Adrenal gland (tissue), 12 donors: ENCODE results near the gene EPHA4. TPM values are rescaled to one million over a fixed set of nuclear protein-coding genes. Genes with fewer than 3 reads are reported as not detected.

Experiments
- DNase-seq, 7 donors: peaks; one replicate each; pipeline ENCODE4 v3.0.0-alpha.2; 2019 to 2020
- H3K27ac ChIP-seq, 5 donors: fragments of 200-600 bp; sonication (generic) in 4 of 5; 1 replicate in 3 of 5; 2 replicates in 2 of 5; pipeline versions ENCODE4 v1.5.1 to v1.8.0; 2016 to 2020; ENCODE audit warnings: mild to moderate bottlenecking in 1 of 5
- H3K27me3 ChIP-seq: fragments of 200-600 bp; 2 replicates; pipeline ENCODE4 v1.8.0; 2021
- H3K36me3 ChIP-seq, 2 donors: fragments of 200-600 bp; replicated peaks in 1 of 2; 1 replicate in 1 of 2; 2 replicates in 1 of 2; pipeline versions ENCODE4 v1.5.1 to v1.8.0; 2018 to 2022
- H3K4me1 ChIP-seq, 2 donors: fragments of 200-600 bp; replicated peaks in 1 of 2; 1 replicate in 1 of 2; 2 replicates in 1 of 2; pipeline versions ENCODE4 v1.5.1 to v1.8.0; 2018 to 2021
- H3K4me3 ChIP-seq, 4 donors: fragments of 200-600 bp; sonication (generic) in 3 of 4; one replicate each; pipeline ENCODE4 v1.5.1; 2016 to 2018
- H3K9me3 ChIP-seq, 3 donors: fragments of 200-600 bp; sonication (generic) in 1 of 3; replicated peaks in 1 of 3; 1 replicate in 2 of 3; 2 replicates in 1 of 3; pipeline versions ENCODE4 v1.5.1 to v1.8.0; 2016 to 2021
- POLR2A ChIP-seq, 2 donors: fragments of 450-650 bp; IDR thresholded peaks; one replicate each; pipeline ENCODE4 v1.6.1; 2017; ENCODE audit warnings: antibody characterized with exemption in 2 of 2, mild to moderate bottlenecking in 2 of 2, moderate library complexity in 1 of 2
- WGBS, 4 donors: extraction: QIAGEN DNeasy Blood & Tissue Kit in 2 of 4; methylation state at CpG; one replicate each; pipeline versions ENCODE4 v1.1.5 to v1.1.7; 2013 to 2017; 5-methylcytosine and 5-hydroxymethylcytosine counted together
- intact Hi-C, 2 donors: fragments of 100-400 bp; cut with DNase I; formaldehyde crosslinking; loops; one replicate each; pipeline versions ENCODE4 v1.14.1 to v1.15.0; 2022 to 2023
- polyA plus RNA-seq, 3 donors: library from polyadenylated mRNA; stranded (reverse); fragments of 200-250 nt in 2 of 3; fragments of 350-450 nt in 1 of 3; fragmentation: Illumina TruSeq in 1 of 3; extraction: RNeasy Lipid Tissue Mini Kit (QIAGEN cat#74804) in 1 of 3; gene quantifications; one replicate each; pipeline ENCODE4 v1.2.3, GENCODE V29; 2013 to 2014
- total RNA-seq, 9 donors: library from RNA; depleted of rRNA in 4 of 9; stranded (reverse); fragments of >200 nt in 4 of 9; fragments of 120-200 nt in 1 of 9; fragmentation: NEBNext Ultra II Directional in 1 of 9; extraction: Animal tissue kit (Norgen Biotek cat#: 25700) in 1 of 9; gene quantifications; one replicate each; pipeline versions ENCODE4 v1.1.0 to v1.2.4, GENCODE V29; 2013 to 2023
- TF ChIP-seq, protein P1 (sequence below), 6 experiments: fragments of 450-650 bp in 4 of 6; fragments of 200-600 bp in 2 of 6; sonication (generic) in 1 of 6; IDR thresholded peaks; 1 replicate in 5 of 6; 2 replicates in 1 of 6; pipeline versions ENCODE4 v1.5.1 to v1.8.0; 2016 to 2021; ENCODE audit warnings: antibody characterized with exemption in 6 of 6, mild to moderate bottlenecking in 2 of 6, moderate library complexity in 1 of 6
- donor health status: healthy with polysubstance abuse.
- donor health status: Bipolar disorder and iron deficiency.
- donor health status: DM: yes; HTN: yes; CAD: no.
- donor health status: DM: no; HTN: no; CAD: no.
- donor health status: DM: no; HTN: no; CAD: no.
- donor health status: DM: yes; HTN: yes; CAD: no.

The EPHA4 gene
- total and polyA plus RNA-seq, 12 donors: 3.0 to 72.9 (median 12.1) TPM

DNA sequence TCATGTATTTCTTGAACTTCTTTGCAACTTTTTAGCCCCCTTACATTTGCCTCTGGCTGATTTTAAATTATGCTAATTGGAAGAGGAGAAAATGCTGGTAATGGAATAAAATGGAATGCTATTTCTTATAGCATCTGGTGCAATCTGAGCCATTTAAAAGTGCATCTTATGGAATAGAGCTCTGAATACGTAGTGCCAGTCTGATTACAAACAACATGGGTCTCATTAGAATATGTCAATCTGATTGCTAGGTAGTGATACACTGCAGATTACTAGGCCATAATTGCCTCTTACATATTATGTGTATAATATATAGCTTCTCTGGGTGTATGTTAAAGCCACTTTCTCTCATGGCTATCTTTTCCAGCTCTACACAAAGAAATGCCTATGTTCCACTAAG is 159.1 kb downstream of the EPHA4 start:
- Histone ChIP-seq H3K27me3 (no peaks in the 10 kb centered on the region), H3K4me3 (no peak overlapping the region), H3K27ac (no peak overlapping the region), H3K36me3 (no peaks in the 10 kb centered on the region), H3K4me1 (no peaks in the 10 kb centered on the region), H3K9me3 (no peaks in the 10 kb centered on the region)
- TF ChIP-seq POLR2A (IDR thresholded peaks at IDR 0.05): no peak
- TF ChIP-seq, protein P1, sequence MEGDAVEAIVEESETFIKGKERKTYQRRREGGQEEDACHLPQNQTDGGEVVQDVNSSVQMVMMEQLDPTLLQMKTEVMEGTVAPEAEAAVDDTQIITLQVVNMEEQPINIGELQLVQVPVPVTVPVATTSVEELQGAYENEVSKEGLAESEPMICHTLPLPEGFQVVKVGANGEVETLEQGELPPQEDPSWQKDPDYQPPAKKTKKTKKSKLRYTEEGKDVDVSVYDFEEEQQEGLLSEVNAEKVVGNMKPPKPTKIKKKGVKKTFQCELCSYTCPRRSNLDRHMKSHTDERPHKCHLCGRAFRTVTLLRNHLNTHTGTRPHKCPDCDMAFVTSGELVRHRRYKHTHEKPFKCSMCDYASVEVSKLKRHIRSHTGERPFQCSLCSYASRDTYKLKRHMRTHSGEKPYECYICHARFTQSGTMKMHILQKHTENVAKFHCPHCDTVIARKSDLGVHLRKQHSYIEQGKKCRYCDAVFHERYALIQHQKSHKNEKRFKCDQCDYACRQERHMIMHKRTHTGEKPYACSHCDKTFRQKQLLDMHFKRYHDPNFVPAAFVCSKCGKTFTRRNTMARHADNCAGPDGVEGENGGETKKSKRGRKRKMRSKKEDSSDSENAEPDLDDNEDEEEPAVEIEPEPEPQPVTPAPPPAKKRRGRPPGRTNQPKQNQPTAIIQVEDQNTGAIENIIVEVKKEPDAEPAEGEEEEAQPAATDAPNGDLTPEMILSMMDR (IDR thresholded peaks at IDR 0.05): no peak
- DNase-seq: no peak
- WGBS, 4 donors: 78 to 93% (median 88%) methylated on average over 1 of the region's 1 CpG
- intact Hi-C loops: no loop called here

DNA sequence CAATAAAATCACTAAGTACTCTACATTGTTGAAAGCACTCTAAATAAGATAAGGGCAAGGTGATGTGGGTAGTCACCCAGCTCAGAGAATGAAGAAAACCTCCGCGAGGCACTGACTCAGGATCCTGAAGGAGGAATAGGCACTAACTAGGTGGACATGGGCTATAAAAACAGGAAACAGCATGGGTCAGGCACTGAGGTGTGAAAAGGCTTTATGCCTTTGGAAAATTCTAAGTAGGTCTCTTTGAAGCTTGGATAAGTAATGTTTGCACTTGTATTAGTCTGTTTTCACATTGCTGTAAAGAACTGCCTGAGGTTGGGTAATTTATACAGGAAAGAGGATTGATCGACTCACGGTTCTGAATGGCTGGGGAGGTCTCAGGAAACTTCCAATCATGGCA is 161.6 kb downstream of the EPHA4 start:
- Histone ChIP-seq H3K36me3 (no peaks in the 10 kb centered on the region), H3K27ac (no peak overlapping the region), H3K4me3 (no peak overlapping the region), H3K27me3 (no peaks in the 10 kb centered on the region), H3K4me1 (no peaks in the 10 kb centered on the region), H3K9me3 (no peaks in the 10 kb centered on the region)
- intact Hi-C loops: no loop called here
- 87 to 94% (median 93%) methylated on average over 4 of the region's 4 CpGs for WGBS, 4 donors
- DNase-seq: no peak
- TF ChIP-seq POLR2A (IDR thresholded peaks at IDR 0.05): no peak
- TF ChIP-seq, protein P1 (IDR thresholded peaks at IDR 0.05): no peak

DNA sequence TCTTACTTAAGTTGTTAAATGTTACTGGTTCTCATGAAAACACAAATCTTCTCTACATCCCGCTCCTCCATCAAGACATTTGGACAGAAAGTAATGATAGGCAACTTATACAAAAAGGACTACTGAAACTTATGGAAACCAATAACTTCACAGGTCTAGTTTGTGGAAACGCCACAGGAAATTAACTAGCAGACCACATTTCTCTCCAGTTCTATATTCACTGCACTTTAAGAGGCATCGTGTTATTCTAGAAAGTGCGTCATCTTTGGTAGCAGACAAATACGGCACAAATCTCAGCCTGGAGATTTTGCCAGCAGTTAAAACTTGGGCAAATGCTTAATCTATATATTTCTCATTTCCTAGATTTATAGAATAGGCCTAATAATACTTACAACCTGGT is 164.3 kb downstream of the EPHA4 start:
- WGBS, 4 donors: 88 to 98% (median 93%) methylated on average over 5 of the region's 5 CpGs
- TF ChIP-seq POLR2A (IDR thresholded peaks at IDR 0.05): no peak
- TF ChIP-seq, protein P1 (IDR thresholded peaks at IDR 0.05): no peak
- no peak for DNase-seq
- Histone ChIP-seq H3K27ac (no peak overlapping the region), H3K9me3 (no peaks in the 10 kb centered on the region), H3K36me3 (no peaks in the 10 kb centered on the region), H3K4me1 (no peaks in the 10 kb centered on the region), H3K27me3 (no peaks in the 10 kb centered on the region), H3K4me3 (no peak overlapping the region)
- intact Hi-C loops: no loop called here

DNA sequence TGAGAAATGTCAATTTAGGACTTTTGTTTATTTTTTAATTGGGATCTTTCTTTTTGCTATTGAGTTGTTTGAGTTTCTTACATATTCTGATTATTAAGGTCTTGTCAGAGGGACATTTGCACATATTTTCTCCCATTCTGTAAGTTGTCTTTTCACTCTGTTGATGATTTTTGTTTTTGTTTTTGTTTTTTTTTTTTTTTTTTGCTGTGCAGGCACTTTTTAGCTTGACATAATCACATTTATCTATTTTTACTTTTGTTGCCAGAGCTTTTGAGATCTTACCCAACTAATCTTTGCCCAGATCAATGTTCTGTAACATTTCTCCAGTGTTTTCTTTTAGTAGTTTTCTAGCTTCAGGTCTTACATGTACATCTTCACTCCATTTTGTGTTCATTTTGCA is 166.6 kb downstream of the EPHA4 start:
- H3K27ac ChIP-seq: no peak overlapping the region
- no peaks in the 10 kb centered on the region for H3K36me3 ChIP-seq
- H3K4me1 ChIP-seq: no peaks in the 10 kb centered on the region
- H3K4me3 ChIP-seq: no peak overlapping the region
- no peak for DNase-seq
- intact Hi-C loops: no loop called here
- H3K27me3 ChIP-seq: no peaks in the 10 kb centered on the region
- H3K9me3 ChIP-seq: no peaks in the 10 kb centered on the region
- no peak for TF ChIP-seq POLR2A (IDR thresholded peaks at IDR 0.05)
- TF ChIP-seq, protein P1 (IDR thresholded peaks at IDR 0.05): no peak
